ENCODE results near the gene TNFSF13.
A peak's percentile ranks its signal among the peaks of the same experiment; 100 is the strongest.

Gene TNFSF13

DNA sequence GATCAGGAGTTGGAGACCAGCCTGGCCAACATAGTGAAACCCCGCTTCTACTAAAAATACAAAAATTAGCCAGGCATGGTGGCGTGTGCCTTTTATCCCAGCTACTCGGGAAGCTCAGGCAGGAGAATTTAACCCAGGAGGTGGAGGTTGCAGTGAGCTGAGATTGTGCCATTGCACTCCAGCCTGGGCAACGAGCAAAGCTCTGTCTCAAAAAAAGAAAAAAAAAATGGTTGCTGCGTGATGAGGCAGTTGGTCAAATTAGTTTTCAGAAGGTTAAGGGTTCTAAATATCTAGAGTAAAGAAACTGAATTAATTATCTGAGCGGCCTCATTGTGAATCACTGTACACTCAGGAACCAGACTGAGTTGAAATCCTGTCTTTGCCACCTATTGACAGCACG lies 17.4 kb downstream of the TNFSF13 start:
- TF ChIP-seq, protein P1, sequence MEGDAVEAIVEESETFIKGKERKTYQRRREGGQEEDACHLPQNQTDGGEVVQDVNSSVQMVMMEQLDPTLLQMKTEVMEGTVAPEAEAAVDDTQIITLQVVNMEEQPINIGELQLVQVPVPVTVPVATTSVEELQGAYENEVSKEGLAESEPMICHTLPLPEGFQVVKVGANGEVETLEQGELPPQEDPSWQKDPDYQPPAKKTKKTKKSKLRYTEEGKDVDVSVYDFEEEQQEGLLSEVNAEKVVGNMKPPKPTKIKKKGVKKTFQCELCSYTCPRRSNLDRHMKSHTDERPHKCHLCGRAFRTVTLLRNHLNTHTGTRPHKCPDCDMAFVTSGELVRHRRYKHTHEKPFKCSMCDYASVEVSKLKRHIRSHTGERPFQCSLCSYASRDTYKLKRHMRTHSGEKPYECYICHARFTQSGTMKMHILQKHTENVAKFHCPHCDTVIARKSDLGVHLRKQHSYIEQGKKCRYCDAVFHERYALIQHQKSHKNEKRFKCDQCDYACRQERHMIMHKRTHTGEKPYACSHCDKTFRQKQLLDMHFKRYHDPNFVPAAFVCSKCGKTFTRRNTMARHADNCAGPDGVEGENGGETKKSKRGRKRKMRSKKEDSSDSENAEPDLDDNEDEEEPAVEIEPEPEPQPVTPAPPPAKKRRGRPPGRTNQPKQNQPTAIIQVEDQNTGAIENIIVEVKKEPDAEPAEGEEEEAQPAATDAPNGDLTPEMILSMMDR (IDR thresholded peaks at IDR 0.05; ENCODE audit: low read depth, low read length) = no peak
- H3K4me3 ChIP-seq (ENCODE audit: low read depth, low read length) = peak overlapping the region; percentile 97; the same call in 1 of the 2 replicates

DNA sequence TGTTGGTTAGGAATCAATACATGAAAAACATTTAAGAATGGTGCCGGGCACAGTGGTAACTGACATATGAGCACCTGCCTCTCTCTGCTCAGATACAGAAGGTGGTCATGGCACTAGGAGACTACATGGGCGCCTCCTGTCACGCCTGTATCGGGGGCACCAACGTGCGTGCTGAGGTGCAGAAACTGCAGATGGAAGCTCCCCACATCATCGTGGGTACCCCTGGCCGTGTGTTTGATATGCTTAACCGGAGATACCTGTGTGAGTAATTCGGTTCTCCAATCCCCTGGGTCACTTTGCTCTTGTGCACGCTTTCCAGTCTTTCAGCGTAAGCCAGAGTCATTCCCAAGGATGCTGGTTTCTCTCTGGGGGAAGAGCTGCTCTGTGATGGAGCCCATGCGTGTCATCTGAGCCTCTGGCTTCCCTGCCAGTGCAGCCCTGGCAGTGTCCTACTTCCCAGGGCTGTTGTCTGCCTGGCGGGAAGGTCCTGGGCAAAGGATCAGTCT lies 17.9 kb downstream of the TNFSF13 start:
- TF ChIP-seq, protein P1 (IDR thresholded peaks at IDR 0.05; ENCODE audit: low read depth, low read length) = no peak
- no peak overlapping the region for H3K4me3 ChIP-seq (ENCODE audit: low read depth, low read length)

DNA sequence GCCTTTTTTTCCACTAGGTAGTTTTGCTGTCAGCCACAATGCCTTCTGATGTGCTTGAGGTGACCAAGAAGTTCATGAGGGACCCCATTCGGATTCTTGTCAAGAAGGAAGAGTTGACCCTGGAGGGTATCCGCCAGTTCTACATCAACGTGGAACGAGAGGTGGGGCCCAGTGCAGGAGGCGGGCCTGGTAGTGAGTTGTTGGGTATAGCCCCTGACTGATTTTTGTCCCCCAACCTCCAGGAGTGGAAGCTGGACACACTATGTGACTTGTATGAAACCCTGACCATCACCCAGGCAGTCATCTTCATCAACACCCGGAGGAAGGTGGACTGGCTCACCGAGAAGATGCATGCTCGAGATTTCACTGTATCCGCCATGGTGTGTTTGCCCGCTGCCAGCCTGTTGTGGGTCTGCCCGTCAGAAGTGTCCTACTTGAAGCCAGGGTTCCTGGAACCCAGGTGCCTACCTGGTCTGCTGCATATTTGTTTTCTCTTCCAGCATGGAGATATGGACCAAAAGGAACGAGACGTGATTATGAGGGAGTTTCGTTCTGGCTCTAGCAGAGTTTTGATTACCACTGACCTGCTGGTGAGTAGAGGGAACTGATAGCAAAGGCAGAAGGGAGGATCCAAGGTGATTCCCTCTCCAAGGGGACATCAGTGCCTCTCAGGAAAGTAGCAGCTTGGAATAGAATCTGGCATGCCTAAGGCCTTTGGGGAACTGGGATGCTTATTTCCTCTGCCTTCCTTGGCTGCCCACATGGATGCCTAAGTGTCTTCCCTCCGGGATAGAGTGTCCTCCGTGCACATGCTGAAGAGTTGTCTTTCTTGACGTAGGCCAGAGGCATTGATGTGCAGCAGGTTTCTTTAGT lies 19.0 kb downstream of the TNFSF13 start:
- TF ChIP-seq, protein P1 (IDR thresholded peaks at IDR 0.05; ENCODE audit: low read depth, low read length) = no peak
- H3K4me3 ChIP-seq (ENCODE audit: low read depth, low read length) = no peak overlapping the region

DNA sequence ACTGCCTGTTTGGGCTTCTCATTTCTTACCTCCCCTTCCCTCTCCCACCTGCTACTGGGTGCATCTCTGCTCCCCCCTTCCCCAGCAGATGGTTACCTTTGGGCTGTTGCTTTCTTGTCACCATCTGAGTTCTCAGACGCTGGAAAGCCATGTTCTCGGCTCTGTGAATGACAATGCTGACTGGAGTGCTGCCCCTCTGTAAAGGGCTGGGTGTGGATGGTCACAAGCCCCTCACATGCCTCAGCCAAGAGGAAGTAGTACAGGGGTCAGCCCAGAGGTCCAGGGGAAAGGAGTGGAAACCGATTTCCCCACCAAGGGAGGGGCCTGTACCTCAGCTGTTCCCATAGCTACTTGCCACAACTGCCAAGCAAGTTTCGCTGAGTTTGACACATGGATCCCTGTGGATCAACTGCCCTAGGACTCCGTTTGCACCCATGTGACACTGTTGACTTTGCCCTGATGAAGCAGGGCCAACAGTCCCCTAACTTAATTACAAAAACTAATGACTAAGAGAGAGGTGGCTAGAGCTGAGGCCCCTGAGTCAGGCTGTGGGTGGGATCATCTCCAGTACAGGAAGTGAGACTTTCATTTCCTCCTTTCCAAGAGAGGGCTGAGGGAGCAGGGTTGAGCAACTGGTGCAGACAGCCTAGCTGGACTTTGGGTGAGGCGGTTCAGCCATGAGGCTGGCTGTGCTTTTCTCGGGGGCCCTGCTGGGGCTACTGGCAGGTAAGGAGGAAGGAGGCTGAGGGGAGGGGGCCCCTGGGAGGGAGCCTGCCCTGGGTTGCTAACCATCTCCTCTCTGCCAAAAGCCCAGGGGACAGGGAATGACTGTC lies 20.7 kb downstream of the TNFSF13 start, which contains the start of gene CD68:
Gene CD68 (plus strand): TSS at position 638 of the 833 bp plus-strand sequence. CDS start 40 bp downstream, at position 678.
- peak within 1 kb of the TSS; percentile 36 for H3K4me3 ChIP-seq (ENCODE audit: low read depth, low read length)
- TF ChIP-seq, protein P1 (IDR thresholded peaks at IDR 0.05; ENCODE audit: low read depth, low read length) = no peak

DNA sequence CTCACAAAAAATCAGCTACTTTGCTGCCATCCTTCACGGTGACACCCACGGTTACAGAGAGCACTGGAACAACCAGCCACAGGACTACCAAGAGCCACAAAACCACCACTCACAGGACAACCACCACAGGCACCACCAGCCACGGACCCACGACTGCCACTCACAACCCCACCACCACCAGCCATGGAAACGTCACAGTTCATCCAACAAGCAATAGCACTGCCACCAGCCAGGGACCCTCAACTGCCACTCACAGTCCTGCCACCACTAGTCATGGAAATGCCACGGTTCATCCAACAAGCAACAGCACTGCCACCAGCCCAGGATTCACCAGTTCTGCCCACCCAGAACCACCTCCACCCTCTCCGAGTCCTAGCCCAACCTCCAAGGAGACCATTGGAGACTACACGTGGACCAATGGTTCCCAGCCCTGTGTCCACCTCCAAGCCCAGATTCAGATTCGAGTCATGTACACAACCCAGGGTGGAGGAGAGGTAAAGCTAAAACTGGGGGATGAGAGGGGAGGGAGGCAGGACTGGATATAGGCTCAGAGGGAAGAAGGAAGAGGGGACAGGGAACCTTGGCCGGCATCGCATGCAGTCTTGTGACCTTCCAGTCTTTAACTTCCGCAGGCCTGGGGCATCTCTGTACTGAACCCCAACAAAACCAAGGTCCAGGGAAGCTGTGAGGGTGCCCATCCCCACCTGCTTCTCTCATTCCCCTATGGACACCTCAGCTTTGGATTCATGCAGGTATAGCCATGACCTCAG lies 21.5 kb downstream of the TNFSF13 start:
- TF ChIP-seq, protein P1 (IDR thresholded peaks at IDR 0.05; ENCODE audit: low read depth, low read length) = no peak
- peak overlapping the region; percentile 36 for H3K4me3 ChIP-seq (ENCODE audit: low read depth, low read length)

DNA sequence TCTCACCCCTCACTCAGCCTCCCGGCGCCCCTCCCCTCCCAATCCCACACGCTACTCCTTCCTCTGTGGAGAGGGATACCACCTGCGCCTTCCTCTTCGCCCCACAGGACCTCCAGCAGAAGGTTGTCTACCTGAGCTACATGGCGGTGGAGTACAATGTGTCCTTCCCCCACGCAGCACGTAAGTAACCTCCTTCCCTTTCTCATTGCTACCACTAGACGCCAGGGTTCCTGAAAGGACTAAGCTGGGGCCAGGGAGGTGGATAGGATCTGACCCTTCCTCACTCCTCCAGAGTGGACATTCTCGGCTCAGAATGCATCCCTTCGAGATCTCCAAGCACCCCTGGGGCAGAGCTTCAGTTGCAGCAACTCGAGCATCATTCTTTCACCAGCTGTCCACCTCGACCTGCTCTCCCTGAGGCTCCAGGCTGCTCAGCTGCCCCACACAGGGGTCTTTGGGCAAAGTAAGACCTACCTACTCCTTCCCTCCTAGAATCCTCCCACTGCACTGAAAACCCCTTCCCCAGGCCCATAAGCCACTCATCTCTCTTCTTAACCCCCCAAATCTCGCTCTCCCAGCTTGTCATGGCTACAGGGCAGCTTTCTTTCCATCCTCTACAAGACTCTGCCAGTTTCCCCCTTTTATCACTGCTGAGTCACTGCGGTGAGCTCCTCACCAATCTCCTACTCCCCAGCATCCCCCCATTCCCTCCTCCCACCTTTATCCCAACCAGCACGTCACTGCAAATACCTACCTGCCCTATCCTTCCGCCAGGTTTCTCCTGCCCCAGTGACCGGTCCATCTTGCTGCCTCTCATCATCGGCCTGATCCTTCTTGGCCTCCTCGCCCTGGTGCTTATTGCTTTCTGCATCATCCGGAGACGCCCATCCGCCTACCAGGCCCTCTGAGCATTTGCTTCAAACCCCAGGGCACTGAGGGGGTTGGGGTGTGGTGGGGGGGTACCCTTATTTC lies 22.3 kb downstream of the TNFSF13 start:
- TF ChIP-seq, protein P1 (IDR thresholded peaks at IDR 0.05; ENCODE audit: low read depth, low read length) = no peak
- H3K4me3 ChIP-seq (ENCODE audit: low read depth, low read length) = no peak overlapping the region
